B cell (primary cell): Measurements from ENCODE around the gene MARK4. TPM values are rescaled to one million over a fixed set of nuclear protein-coding genes. Genes with fewer than 3 reads are reported as not detected.
"Not testable (repeated sequence)": the region's sequence is repeated elsewhere in the genome, so short reads cannot be mapped to it uniquely, and the experiment has no call there.

Experiments used
- ATAC-seq: fragments of 200-7000 bp; cut with Tn5 transposase; one replicate; pipeline ENCODE4 v1.10.0; 2021; ENCODE audit warnings: low read depth, mild to moderate bottlenecking, moderate number of reproducible peaks, moderate library complexity
- CTCF ChIA-PET: fragments of 350-600 bp; sonication (Branson Sonifier 250); formaldehyde crosslinking; loops from one replicate; lab custom pipeline; 2021; ENCODE audit warnings: antibody characterized with exemption, inconsistent platforms; lab: Charles Lee
- POLR2A ChIA-PET: fragments of 350-600 bp; sonication (Branson Sonifier 250); formaldehyde crosslinking; loops from one replicate; lab custom pipeline; 2021; ENCODE audit warnings: antibody characterized with exemption; lab: Charles Lee
- DNase-seq: peaks from one replicate; pipeline ENCODE4 v3.0.0; 2013
- H2AFZ ChIP-seq: 2 replicates; pipeline ENCODE4 v1.6.1; 2012; ENCODE audit warnings: mild to moderate bottlenecking, low read depth, low read length; ENCODE audit not compliant: insufficient read depth, poor library complexity, severe bottlenecking
- H3K27ac ChIP-seq, 2 donors: 1 replicate in 1 of 2; 2 replicates in 1 of 2; pipeline ENCODE4 v1.5.1; 2012 to 2013; ENCODE audit warnings: low read length in 2 of 2, mild to moderate bottlenecking in 2 of 2, moderate library complexity in 1 of 2
- H3K27me3 ChIP-seq, 4 experiments: fragments of 200-600 bp in 1 of 4; sonication (generic) in 1 of 4; replicated peaks in 1 of 4; 1 replicate in 2 of 4; 2 replicates in 2 of 4; pipeline versions ENCODE4 v1.6.1 to v1.7.0; 2013 to 2016; ENCODE audit warnings: low read length in 3 of 4, mild to moderate bottlenecking in 2 of 4, mixed read lengths in 1 of 4, moderate library complexity in 1 of 4; ENCODE audit not compliant: insufficient read depth in 4 of 4, control insufficient read depth in 3 of 4; ENCODE audit errors: control extremely low read depth in 1 of 4
- H3K36me3 ChIP-seq, 2 experiments: replicated peaks in 1 of 2; 1 replicate in 1 of 2; 2 replicates in 1 of 2; pipeline versions ENCODE4 v1.6.1 to v1.7.1; 2013; ENCODE audit warnings: low read length in 1 of 2; ENCODE audit not compliant: insufficient read depth in 2 of 2, control insufficient read depth in 1 of 2; ENCODE audit errors: control extremely low read depth in 1 of 2, extremely low read depth in 1 of 2
- H3K4me1 ChIP-seq, 2 donors: fragments of 200-600 bp in 1 of 2; sonication (generic) in 1 of 2; 1 replicate in 1 of 2; 2 replicates in 1 of 2; pipeline versions ENCODE4 v1.5.1 to v1.6.1; 2013 to 2017; ENCODE audit warnings: low read length in 2 of 2; ENCODE audit not compliant: control insufficient read depth in 2 of 2, insufficient read depth in 2 of 2
- H3K4me2 ChIP-seq: replicated peaks from 2 replicates; pipeline ENCODE3; 2012; ENCODE audit warnings: mild to moderate bottlenecking, low read depth, low read length; ENCODE audit not compliant: poor library complexity, severe bottlenecking
- H3K4me3 ChIP-seq, 5 experiments: fragments of 200-600 bp in 1 of 5; sonication (generic) in 1 of 5; 1 replicate in 3 of 5; 2 replicates in 2 of 5; pipeline versions ENCODE4 v1.5.1 to v1.7.0; 2011 to 2016; ENCODE audit warnings: low read length in 4 of 5, mild to moderate bottlenecking in 4 of 5, low read depth in 2 of 5, control low read depth in 1 of 5, moderate library complexity in 1 of 5; ENCODE audit not compliant: insufficient read depth in 1 of 5; ENCODE audit errors: control extremely low read depth in 1 of 5, extremely low read depth in 1 of 5
- H3K79me2 ChIP-seq: fragments of 200-600 bp; sonication (generic); one replicate; pipeline ENCODE4 v1.6.0; 2016; ENCODE audit warnings: low read length; ENCODE audit not compliant: control insufficient read depth, insufficient read depth
- H3K9ac ChIP-seq: fragments of 200-600 bp; sonication (generic); 2 replicates; pipeline ENCODE4 v1.6.1; 2017; ENCODE audit warnings: mild to moderate bottlenecking, low read length, moderate library complexity
- H3K9me3 ChIP-seq, 3 donors: one replicate each; pipeline versions ENCODE4 v1.6.1 to v1.7.1; 2013; ENCODE audit warnings: low read length in 2 of 3; ENCODE audit not compliant: control insufficient read depth in 2 of 3, insufficient read depth in 1 of 3; ENCODE audit errors: control extremely low read depth in 1 of 3
- H4K20me1 ChIP-seq: 2 replicates; pipeline ENCODE4 v1.6.0; 2012; ENCODE audit warnings: mild to moderate bottlenecking, low read length; ENCODE audit not compliant: insufficient read depth, control insufficient read depth, poor library complexity, severe bottlenecking
- H3K27ac Mint-ChIP-seq: one replicate; pipeline ENCODE4 v1.8.0; 2021; ENCODE audit warnings: mixed read lengths
- H3K27me3 Mint-ChIP-seq: one replicate; pipeline ENCODE4 v1.8.0; 2021; ENCODE audit warnings: mixed read lengths
- H3K4me1 Mint-ChIP-seq: one replicate; pipeline ENCODE4 v1.8.0; 2021; ENCODE audit warnings: mixed read lengths
- H3K4me3 Mint-ChIP-seq: one replicate; pipeline ENCODE4 v1.8.0; 2021; ENCODE audit warnings: mixed read lengths
- H3K9me3 Mint-ChIP-seq: one replicate; pipeline ENCODE4 v1.8.0; 2022; ENCODE audit warnings: mixed read lengths; ENCODE audit not compliant: insufficient read depth
- EZH2 ChIP-seq: IDR thresholded peaks from 2 replicates; pipeline ENCODE4 v1.6.1; 2012; ENCODE audit warnings: borderline replicate concordance, low read depth, mild to moderate bottlenecking, moderate library complexity, low read length; ENCODE audit not compliant: insufficient read depth, poor library complexity, severe bottlenecking
- WGBS: methylation state at CpG from one replicate; pipeline ENCODE4 v1.1.5; 2013; ENCODE audit warnings: missing lambda C conversion rate; ENCODE audit not compliant: insufficient coverage; 5-methylcytosine and 5-hydroxymethylcytosine counted together
- intact Hi-C: fragments of 100-400 bp; cut with micrococcal nuclease; formaldehyde crosslinking; loops from one replicate; pipeline ENCODE4 v1.10.0; 2022
- polyA plus RNA-seq: library from polyadenylated mRNA; depleted of rRNA; stranded (reverse); fragments of >200 nt; gene quantifications from 2 replicates; pipeline ENCODE4 v1.2.3, GENCODE V29; 2012
- total RNA-seq, 2 donors: library from RNA; stranded (reverse); fragments of 120-200 nt in 1 of 2; gene quantifications; 1 replicate in 1 of 2; 2 replicates in 1 of 2; pipeline versions ENCODE4 v1.2.3 to v1.2.4, GENCODE V29; 2013 to 2022
- TF ChIP-seq, protein P1 (sequence below): fragments of 200-600 bp; IDR thresholded peaks from one replicate; pipeline ENCODE4 v1.8.0; 2022; ENCODE audit warnings: antibody characterized with exemption, mild to moderate bottlenecking

MARK4 gene
- total and polyA plus RNA-seq, 2 donors (not counting 1 experiment from before 2014, with no cell fraction given) = 13.5 to 36.2 TPM

DNA sequence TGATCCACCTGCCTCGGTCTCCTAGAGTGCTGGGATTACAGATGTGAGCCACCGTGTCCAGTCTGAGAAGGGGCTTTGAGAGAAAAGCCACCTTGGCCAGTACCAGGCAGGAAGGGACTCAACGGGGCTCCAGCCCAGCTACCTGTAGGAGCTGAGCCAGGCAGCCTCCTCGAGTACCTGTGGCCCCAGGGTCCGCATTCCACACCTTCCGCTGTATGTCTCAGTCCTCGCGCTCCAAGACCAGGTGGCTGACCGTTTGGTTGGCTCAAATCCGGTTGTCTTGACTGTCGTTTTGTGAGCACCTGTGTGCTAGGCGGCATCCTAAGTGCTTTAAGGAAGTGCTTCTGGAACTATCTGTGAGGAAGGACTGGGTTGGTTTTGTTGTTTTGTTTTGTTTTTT is 16.2 kb downstream of the MARK4 start:
- Histone ChIP-seq H3K4me3 (no peak overlapping the region), H3K9me3 (no peaks in the 10 kb centered on the region), H2AFZ (no peak overlapping the region), H3K36me3 (peaks cover 0 to 11% of the 10 kb centered on the region in 2 experiments), H3K9ac (no peak overlapping the region), H3K79me2 (no peaks in the 10 kb centered on the region), H3K4me1 (no peaks in the 10 kb centered on the region), H3K4me2 (no peak overlapping the region), H4K20me1 (no peaks in the 10 kb centered on the region), H3K27ac (no peak overlapping the region), H3K27me3 (no peaks in the 10 kb centered on the region)
- Mint-ChIP-seq H3K27me3 (no peaks in the 10 kb centered on the region), H3K27ac (no peak overlapping the region), H3K9me3 (no peaks in the 10 kb centered on the region), H3K4me3 (no peak overlapping the region), H3K4me1 (no peaks in the 10 kb centered on the region)
- 99% methylated on average over 12 of the region's 12 CpGs for WGBS
- ATAC-seq (no peak), DNase-seq (no peak)
- intact Hi-C loops = no loop called here
- CTCF ChIA-PET = no interaction called here
- TF ChIP-seq EZH2 = no peak
- TF ChIP-seq, protein P1, sequence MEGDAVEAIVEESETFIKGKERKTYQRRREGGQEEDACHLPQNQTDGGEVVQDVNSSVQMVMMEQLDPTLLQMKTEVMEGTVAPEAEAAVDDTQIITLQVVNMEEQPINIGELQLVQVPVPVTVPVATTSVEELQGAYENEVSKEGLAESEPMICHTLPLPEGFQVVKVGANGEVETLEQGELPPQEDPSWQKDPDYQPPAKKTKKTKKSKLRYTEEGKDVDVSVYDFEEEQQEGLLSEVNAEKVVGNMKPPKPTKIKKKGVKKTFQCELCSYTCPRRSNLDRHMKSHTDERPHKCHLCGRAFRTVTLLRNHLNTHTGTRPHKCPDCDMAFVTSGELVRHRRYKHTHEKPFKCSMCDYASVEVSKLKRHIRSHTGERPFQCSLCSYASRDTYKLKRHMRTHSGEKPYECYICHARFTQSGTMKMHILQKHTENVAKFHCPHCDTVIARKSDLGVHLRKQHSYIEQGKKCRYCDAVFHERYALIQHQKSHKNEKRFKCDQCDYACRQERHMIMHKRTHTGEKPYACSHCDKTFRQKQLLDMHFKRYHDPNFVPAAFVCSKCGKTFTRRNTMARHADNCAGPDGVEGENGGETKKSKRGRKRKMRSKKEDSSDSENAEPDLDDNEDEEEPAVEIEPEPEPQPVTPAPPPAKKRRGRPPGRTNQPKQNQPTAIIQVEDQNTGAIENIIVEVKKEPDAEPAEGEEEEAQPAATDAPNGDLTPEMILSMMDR = no peak
- POLR2A ChIA-PET = interaction anchor here (0.7 kb wide), 1 partner anchor 650 kb away, joined by 3 read pairs; no protein-coding TSS in a partner anchor

DNA sequence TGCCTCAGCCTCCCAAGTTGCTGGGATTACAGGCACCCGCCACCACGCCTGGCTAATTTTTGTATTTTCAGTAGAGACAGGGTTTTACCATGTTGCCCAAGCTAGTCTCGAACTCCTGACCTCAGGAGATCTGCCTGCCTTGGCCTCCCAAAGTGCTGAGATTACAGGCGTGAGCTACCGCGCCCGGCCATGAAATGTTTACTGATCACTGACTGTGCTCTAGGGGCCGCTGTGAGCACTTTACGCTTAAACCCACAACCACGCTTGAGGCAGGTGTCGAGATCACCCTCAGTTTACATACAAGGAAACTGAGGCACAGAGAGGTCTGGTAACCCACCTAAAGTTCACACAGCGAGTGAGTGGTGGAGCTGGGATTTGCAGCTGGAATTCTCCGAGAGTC is 18.9 kb downstream of the MARK4 start:
- POLR2A ChIA-PET, H3K27ac ChIP-seq, CTCF ChIA-PET, H3K9me3 ChIP-seq, H2AFZ ChIP-seq, H3K4me1 ChIP-seq, H3K4me3 ChIP-seq, H3K79me2 ChIP-seq, H3K9ac ChIP-seq, H3K9me3 Mint-ChIP-seq, DNase-seq, H3K27me3 ChIP-seq, H3K4me1 Mint-ChIP-seq, H3K27ac Mint-ChIP-seq, intact Hi-C loops, H3K27me3 Mint-ChIP-seq, H3K4me2 ChIP-seq, H4K20me1 ChIP-seq, ATAC-seq, H3K4me3 Mint-ChIP-seq: not testable (repeated sequence)
- H3K36me3 ChIP-seq = peaks cover 0 to 18% of the 10 kb centered on the region in 2 experiments
- WGBS = 98% methylated on average over 13 of the region's 13 CpGs
